Measurements from ENCODE around the gene KCNQ1OT1. TPM values are rescaled to one million over a fixed set of nuclear protein-coding genes. Genes with fewer than 3 reads are reported as not detected.
A peak's percentile ranks its signal among the peaks of the same experiment; 100 is the strongest.

The KCNQ1OT1 gene
- polyA plus RNA-seq, 12 donors: 0.53 to 4.4 (median 1.6) TPM

DNA sequence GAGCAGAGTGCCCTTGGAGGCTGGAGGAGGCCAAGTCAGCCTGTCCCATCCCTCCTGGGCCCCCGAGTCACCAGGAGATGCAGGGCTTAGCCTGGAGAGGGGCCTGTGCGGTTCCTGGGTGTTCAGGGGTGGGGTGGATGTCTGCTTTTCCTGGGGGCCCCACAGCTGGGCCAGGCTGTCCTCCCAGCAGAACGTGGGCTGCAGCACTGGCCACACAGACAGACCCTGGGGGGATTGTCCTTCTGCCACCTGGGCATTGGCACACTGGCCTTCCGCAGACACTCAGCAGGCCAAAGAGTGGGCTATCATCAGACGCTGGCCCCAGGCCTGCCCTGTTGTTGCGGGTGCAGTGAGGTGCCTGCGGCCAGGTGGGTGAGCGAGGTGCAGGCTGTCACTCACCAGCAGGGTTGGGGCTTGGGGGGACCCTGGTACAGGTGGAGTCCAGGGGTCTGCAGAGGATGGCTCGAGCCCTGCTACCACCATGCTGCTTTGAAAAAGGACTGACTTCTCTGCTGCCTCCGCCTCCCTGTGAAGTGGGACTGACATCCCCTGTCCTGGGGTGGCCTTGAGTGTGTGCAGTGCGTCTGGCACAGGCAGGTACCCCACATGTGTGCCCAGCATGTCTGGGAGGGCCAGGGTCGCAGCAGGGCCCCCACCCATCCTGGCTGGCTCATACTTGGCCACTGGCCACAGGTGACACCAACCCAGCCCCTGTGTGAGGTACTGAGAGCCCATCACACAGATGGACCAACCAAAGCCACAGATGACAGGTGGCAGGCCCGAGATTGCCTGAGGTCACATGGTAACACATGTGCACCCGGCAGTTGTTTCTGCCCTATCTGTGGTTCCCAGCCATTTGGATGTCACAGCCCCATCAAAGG lies 39.0 kb upstream of the KCNQ1OT1 start:
- no peak for DNase-seq

DNA sequence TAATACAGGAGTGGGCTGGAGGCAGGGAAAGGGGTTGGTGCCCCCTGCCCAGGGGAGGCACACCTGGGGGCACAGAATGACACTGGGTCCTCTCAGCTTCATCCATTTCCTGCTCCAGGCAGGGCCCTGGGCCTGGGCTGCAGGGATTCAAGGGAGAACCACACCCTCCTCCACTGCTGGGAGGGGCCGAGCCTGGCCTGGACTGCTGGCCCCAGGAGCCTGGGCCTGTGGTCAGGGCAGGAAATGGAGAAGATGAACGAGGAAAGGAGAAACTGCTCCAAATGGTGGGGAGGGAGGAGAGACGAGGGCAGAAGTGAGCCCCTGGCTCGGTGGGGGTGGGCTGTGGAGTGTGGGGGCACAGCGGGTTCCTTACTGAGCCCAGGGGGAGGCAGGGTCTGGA lies 38.1 kb upstream of the KCNQ1OT1 start:
- no peak for DNase-seq

DNA sequence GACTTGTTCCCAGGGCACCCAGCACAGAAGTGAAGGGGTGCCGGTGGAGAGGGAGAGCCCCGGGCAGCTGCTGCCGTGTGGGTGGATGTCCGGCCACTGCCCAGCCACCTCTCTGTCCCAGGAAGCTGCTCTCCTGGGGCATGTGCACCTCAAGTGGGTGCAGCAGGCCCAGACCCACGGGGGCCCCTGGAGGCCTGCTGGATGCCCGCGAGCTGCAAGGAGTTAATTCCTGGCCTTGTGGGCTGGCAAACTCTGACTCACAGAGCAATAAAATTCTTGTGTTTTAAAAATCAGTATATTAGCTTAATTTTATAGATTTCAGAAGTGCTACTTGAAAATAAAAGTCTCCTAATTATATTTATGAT lies 37.4 kb upstream of the KCNQ1OT1 start:
- no peak for DNase-seq

DNA sequence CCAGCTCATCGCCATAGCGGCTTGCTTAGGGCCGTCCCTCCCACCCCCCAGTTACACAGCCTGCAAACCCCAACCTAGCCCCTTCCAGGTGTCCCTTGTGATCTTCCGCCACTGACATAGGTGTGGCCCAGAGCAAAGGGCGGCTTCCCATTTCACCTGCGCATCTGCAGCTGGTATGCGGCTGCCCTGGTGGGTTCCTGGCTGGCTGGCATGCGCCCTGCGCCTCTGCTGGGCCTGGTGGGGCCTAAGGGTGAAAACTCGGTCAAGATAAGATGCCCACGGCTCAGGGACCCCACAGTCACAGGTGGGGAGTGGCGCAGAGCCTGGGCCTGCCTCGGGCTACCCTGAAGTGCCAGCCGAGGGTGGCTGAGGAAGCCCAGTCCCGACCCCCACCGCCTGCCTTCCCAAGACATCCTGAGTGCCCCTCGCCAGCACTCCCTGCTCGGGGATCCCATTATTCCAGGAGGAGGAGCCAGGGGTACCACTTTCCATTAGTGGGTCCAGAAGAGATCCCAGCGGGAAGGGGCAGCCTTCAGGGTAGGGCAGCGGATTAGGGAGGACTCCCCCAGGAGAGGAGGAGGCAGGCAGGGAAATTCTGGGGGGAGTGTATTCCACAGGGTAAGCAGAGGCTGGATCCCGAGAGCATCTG lies 36.9 kb upstream of the KCNQ1OT1 start:
- DNase-seq: no peak

DNA sequence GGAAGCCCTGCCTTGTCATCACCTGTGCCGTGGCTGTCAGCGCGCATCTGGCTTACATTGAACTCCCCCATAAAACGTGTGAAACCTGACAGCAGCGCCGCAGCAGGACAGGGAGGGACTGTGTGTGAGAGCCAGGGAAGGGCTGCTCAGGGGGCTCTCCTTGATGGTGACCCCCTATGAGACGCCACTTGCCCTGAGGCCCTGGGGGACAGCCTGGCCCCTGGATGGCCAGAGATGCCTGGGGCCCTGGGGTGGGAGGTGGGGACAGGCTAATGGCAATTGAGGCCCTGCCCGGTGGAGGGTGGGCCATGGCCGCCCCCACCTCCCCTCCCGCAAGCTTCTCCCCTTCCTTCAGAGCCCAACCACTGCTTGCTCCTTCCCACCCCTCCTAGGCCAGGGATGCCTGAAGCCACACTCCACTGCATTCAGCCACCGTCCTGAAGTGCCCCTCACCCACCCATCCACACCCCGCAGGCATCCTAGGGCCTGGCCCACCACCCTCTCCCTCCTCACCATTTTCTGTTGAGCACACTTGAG lies 35.3 kb upstream of the KCNQ1OT1 start:
- no peak for DNase-seq

DNA sequence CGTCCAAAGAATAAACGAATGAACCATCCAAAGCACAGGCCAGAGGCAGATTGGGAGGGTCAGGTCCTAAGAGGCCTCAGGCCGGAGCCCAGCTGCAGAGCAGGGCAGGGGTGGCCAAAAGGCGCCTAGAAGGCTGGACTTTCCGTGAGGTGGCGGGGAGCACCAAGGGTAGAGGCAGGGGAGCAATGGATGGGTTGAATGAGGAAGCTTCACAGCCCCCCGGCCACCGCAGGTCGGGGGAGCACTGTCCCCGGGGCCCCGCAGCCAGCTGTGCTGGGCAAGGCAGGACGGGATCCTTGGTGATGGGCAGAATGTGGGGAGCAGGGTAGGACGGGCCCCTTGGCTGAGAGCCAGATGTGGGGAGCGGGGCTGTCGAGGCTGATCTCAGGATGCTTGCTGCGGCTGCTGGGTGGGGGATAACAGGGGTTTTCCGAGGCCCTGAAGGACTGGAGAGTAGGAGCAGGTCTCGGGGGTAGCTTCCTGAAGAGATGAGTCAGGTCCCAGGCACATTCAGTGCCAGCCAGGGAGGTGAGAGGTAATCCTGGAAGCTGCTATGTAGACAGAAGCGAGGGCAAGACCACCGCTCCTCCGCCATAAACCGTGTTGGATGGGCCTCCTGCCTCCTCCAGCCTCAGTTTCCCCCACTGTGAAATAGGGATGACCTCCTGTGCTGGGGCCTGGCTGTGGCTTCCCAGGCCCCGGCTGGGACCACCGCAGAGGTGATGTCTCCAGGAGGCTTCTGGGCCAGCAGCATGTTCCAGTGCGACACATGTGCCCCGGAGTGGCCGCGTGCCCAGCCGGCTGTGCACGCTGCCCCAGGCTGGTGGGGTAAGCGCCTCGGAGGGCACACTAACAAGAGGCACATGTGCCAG lies 34.6 kb upstream of the KCNQ1OT1 start:
- DNase-seq: no peak

DNA sequence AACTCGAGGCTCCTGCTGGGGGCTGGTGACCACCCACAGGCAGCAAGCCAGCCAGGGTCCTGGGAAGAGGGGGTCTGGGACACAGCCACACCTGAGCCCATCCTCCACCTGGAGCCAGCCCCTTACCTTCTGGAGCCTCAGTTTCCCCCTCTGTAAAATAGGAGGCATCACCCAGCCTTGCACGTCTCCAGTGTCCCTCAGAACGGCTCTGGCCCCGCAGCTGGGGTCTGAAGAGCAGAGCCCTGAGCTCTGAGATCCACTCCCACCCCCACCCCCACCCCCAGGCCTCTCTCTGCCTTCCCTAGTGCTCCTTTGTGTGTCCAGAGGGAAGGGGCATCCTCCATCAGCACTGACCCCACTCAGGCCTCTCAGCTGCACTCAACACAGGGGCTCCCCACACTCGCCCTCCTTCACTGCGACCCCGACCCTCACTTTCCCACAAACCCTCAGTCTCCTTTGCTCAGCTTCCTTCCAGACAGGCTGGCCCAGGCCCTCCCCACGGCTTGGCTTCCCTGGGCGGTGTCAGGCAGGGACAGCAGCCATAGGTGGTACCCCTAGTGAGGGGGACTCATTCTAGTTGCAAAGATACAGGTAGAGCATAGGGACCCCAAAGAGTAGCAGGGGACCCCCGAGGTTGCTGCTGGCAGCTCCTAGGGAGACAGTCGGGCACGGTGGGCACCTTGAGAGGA lies 33.3 kb upstream of the KCNQ1OT1 start:
- no peak for DNase-seq

DNA sequence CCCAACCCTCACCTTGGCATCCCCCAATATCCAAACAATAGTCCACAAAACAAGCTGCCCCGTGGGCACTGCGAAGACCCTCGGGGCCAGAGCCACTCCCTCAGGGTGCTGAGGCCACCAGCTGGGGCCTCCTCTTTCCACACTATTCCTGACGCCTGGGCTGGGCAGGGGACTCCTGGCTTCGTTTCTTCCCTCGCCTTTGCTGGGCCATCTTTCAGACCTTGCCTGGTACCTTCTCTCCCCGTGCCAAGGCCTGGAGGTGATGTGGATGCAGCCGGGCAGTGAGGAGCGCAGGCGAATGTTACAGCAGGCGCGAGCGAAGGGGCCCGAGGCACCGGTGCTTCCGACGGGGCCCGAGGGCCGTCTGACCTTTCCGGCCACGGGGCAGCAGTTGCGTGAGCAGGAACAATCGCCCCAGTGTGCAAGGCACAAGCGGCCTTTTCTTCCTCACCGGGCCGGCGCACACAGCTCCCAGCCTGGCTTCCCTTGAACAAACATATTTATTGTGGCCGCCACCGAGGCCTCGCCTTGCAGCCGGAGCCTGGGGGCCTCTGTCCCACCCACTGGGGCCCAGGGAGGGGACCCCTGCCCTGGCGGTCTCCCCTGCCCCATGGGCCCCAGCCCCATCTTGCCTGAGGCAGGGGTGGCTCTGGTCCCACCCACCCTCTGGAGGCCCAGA lies 32.6 kb upstream of the KCNQ1OT1 start:
- DNase-seq: no peak

DNA sequence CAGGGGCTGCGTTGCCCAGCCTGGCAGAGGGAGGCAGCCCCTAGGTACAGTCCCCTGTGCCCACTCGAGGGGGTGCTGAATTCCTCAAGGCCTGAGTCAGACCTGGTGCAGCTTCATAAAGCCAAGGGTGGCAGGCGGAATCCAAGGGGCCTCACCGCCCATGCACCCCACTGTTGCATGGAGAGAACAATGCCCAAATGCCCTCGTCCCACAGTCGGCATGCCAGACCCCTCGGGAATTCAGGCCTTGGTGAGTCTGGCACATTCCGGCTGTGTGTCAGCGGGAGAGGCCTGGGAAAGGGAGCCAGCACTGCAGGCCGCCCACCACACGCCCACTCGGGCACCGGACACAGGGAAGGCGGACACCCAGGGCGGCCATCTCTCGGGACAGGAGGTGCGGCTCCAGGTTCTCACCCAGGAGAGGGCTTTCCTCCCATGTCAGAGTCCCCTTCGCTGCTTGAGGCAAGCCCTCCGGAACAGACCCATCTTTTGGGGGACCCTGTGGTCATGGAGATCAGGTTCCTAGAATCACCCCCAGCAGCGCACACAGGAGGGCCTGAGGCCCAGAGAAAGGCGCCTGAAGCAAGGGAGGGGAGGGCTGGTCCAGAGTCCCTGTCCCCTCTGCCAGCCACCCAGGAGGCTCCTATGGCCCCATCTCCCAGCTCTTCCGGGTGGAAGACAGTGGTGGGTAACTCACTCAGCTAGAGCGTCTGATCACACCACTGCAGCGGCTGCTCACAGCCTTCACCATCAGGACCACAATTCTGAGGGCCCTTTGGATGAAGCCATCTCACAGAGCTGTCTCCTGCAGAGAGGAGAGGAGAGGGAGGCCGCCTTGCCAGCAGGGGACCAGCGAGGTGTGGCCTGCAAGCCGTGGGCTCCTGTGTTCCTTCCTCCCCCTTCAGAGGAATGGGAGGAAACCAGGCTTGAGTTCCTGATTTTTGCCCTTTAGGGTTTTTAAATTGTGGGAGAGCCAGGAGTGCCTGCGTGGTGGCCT lies 31.6 kb upstream of the KCNQ1OT1 start:
- DNase-seq: no peak

DNA sequence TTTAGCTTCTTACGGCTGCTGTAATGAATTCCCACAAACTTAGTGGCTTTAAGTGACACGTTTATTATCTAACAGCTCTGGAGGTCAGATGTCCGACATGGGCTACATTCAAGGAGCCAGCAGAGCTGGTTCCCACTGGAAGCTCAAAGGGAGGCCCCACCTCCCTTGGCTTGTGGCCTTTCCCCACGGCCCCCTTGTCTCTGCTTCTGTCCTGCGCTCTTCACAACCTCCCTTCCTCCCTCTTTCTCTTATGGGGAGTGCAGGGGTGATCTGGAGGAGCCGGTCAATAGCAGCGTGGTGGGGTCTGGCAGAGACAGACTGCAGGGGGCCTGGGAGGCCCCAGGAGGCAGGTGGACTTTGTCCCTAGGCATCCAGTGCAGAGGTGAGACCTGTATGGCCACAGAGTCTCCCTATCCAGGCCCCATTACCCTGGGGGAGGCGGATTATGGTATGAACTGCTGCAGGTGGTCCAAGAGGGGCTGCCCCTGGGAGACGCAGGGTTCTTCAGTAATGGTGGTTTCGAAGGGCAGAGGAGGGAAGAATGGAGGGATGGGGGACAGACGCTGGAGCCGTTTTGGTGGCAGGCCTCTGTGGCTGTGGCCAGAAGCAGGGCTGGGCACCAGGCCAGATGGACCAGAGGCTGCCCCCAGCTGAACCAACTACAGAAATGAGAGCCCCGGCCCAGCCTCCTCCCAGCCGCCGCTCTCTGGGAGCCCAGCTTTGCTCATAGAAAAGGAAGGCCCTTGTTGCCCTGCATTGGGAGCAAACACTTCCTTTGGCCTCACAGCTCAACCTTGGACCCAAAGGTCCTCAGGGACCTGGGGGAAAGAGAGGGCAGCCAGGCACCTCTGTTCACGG lies 30.7 kb upstream of the KCNQ1OT1 start:
- no peak for DNase-seq

DNA sequence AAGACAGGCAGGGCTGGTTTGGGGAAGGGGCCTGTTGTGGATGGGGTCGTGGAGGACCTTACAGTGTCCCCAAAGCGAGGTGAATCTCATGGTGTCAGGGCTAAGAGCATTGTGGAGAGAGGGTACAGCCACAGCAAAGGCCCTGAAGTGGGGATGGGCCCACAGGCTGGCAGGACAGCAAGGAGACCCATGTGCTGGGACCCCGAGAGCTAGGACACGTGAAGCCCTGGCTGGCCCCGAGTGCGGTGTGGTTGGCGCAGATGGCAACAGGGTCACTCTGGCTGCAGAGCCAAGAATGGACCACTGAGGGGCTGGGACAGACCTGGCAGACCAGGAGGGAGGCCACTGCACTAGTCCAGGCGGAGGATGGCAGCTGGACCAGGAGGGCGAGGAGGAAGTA lies 30.0 kb upstream of the KCNQ1OT1 start:
- no peak for DNase-seq

DNA sequence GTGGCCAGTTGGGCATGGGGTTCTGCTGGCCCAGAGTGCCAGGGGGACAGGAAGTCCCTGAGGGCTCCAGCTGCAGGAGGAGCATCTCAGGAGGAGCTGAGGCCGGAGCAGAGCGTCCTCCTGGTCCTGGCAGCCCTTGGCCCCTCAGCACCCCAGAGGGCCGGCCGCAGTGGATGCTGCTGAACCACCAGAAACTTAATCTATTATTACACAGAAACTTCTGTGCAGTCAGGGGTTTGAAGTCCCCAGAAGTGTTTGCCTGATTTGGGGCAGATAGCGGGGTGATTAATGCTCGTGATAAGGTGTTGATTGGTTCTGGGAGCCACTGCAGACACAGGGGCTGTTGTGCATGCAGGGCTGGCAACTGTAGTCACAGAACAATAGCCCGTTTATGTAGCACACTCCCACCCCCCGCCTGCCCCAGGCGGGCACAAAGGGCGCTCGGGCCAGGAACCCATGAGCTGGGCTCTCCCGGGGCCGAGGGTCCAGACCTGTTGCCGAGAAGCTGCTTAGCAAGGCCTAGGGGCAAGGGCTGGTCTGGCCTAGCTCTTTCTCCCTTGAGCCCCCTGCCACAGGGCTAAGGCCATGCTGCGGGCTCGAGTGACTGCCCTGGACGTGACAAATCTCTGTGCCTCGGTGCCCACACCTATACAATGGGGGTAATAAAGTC lies 29.0 kb upstream of the KCNQ1OT1 start:
- DNase-seq: no peak

DNA sequence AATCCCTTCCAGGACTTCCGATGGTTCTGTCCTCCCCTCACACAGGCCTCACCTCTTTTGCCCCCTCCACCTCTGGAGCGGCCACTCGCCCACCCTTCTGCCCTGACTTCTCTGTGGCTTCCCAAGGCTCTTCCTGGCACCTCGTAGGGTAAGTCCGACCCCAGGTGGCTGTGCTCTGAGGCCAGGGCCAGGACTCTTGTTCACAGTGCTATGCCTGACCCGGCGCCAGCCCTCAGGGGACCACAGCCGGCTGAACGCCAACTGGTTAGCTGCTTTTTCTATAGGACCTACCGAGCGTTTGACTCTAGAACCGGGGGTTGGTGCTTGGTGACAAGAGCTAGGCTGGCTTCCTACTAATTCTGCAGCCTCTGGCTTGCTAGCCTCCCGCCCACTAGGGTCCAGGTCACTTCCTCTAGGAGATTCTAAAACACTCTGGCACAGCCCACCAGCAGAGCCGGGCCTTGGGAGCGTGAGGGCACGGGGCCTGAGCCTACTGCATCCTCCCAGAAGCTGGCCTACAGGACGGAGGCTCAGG lies 28.4 kb upstream of the KCNQ1OT1 start:
- DNase-seq: no peak

DNA sequence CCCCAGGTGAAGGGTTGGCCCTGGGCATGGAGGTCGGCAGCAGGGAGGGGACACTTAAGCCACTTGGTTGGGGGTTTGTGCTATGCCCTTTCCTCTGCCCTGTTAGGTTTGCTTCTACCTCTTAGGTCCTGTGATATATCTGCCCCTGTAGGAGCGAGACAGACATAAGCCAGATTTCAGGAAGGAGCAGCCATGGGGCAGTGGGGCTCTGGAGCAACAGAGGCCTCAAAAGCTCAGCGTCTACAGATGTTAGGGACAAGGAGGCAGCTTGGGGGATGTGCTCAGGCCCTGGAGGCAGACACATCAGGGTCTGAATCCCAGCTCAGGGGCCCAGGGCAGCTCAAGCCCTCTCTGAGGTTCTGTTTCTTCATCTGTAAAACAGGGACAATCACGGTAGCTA lies 27.2 kb upstream of the KCNQ1OT1 start:
- DNase-seq: no peak

DNA sequence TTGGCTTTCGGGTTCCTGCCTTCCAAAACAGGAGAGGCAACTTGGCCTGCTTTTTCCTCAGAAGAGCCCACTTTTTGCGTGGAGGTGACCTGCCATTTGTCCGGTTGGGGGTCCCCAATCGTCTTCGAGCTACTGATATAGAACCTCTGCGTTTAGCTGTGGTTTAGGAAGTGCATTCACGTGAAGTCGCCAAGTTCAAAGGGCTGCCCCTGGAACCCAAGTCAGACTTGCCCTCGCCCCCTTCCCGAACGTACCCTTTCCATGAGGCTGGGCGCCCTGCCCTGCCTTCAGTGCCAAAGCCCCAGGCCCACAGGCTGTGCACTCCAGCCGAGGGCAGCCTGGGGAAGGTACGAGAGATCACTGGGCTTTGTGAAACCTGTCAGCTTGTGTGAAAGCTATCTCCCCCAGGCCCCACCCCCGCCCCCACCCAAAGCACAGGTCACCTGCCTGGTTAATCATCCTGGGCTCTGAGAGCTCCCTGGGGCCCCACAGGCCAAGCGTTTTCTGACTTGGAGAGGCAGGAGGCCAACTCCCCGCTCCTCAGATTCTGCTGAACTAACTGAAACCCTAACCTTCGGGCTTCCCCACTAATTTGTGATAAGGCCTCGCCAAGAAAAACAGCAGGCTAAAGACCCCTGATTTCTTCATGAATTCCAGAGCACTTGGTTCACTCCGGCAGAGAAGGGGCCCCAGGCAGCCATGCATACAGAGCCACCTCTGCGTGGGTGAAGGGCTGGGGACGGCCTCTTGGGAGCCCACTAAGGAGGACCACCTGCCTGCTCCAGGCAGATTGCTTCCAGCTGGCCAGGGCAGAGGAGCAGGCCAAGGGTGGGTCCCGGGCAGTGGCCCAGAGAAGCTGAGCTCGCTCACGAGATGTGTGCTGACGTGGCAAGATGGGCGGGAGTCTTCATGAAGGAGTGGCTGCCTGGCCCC lies 25.8 kb upstream of the KCNQ1OT1 start:
- DNase-seq: peak; percentile 87

DNA sequence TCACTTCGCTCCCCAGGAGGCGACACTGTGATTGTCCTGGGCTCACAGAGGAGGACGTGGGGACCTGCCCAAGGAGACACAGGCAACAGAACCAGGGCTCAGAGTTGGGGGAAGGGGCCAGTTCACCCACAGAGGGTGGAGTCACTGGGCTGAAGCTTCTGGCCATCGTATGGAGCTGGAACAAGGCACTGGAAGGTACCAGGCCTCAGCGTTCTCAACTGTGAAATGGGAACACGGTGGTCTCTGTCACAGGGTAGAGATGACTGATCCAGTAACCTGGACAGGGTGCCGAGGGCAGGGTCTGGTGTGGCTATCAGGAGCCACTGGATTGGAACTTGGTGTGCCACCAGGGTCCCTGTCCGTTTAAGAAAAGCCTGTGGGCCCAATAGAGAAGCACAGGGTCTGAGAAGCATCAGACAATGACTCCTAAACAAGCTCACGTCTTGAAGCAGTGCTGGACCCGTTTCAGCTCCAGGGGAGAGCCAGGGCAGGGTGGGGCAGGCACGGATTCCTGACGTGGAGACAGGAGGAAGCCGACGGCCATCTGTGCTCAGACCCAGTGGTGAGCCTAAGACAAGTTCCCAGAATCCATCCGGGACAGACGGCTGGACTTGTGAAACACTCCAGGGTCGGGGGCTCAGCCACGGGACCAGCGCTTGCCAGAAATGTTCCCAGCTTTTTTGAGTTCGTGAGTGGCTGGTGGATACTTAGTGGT lies 25.0 kb upstream of the KCNQ1OT1 start:
- DNase-seq: peak; percentile 67

All from muscle of arm (tissue), 12 donors.